H1 (cell line): ENCODE data around the gene TPPP.

ENCODE experiments used
- ASH2L ChIP-seq: fragments of 200-600, 300-600 bp; sonication (generic); IDR thresholded peaks from one replicate; pipeline ENCODE4 v1.7.1; 2017; ENCODE audit warnings: low read length
- BACH1 ChIP-seq: IDR thresholded peaks from 2 replicates; pipeline ENCODE4 v1.6.1; 2012; ENCODE audit warnings: low read length, improper control_type of control experiment
- BCL11A ChIP-seq, 2 experiments: IDR thresholded peaks; one replicate each; pipeline ENCODE4 v1.6.1; 2011; ENCODE audit warnings: low read depth in 2 of 2, low read length in 2 of 2, mild to moderate bottlenecking in 2 of 2
- CEBPB ChIP-seq: IDR thresholded peaks from 2 replicates; pipeline ENCODE4 v1.6.1; 2012; ENCODE audit warnings: low read depth, low read length
- CHD2 ChIP-seq: IDR thresholded peaks from 2 replicates; pipeline ENCODE4 v1.6.1; 2012; ENCODE audit warnings: low read length, improper control_type of control experiment
- CHD7 ChIP-seq: fragments of 300-600 bp; sonication (generic); IDR thresholded peaks from 2 replicates; pipeline ENCODE4 v1.7.1; 2012; ENCODE audit warnings: low read length, moderate library complexity, mild to moderate bottlenecking, inconsistent platforms; ENCODE audit not compliant: insufficient replicate concordance
- CTCF ChIP-seq, 3 experiments: IDR thresholded peaks; 1 replicate in 2 of 3; 2 replicates in 1 of 3; pipeline versions ENCODE4 v1.5.1 to v1.6.1; 2011; ENCODE audit warnings: low read length in 3 of 3, mild to moderate bottlenecking in 3 of 3, inconsistent platforms in 2 of 3, low read depth in 1 of 3, moderate library complexity in 1 of 3; ENCODE audit not compliant: insufficient read depth in 1 of 3; ENCODE audit errors: control extremely low read depth in 1 of 3
- JUN ChIP-seq: IDR thresholded peaks from 2 replicates; pipeline ENCODE4 v1.6.1; 2011; ENCODE audit warnings: low read depth, mild to moderate bottlenecking, improper control_type of control experiment, low read length
- POLR2A ChIP-seq, 2 experiments: IDR thresholded peaks; 1 replicate in 1 of 2; 2 replicates in 1 of 2; pipeline ENCODE4 v1.6.1; 2011; ENCODE audit warnings: low read depth in 2 of 2, low read length in 2 of 2, mild to moderate bottlenecking in 2 of 2; ENCODE audit errors: control extremely low read depth in 1 of 2
- POLR2AphosphoS5 ChIP-seq: IDR thresholded peaks from 2 replicates; pipeline ENCODE4 v1.6.1; 2011; ENCODE audit warnings: low read depth, low read length
- POU5F1 ChIP-seq: IDR thresholded peaks from 2 replicates; pipeline ENCODE4 v1.6.1; 2011; ENCODE audit warnings: low read depth, mild to moderate bottlenecking, low read length, moderate library complexity
- RAD21 ChIP-seq, 2 experiments: IDR thresholded peaks in 1 of 2; conservative IDR thresholded peaks in 1 of 2; 2 replicates each; pipeline ENCODE4 v1.6.1; 2011; ENCODE audit warnings: low read depth in 2 of 2, low read length in 2 of 2, improper control_type of control experiment in 1 of 2, inconsistent platforms in 1 of 2, mild to moderate bottlenecking in 1 of 2, moderate library complexity in 1 of 2
- RXRA ChIP-seq: IDR thresholded peaks from 2 replicates; pipeline ENCODE4 v1.6.1; 2011; ENCODE audit warnings: low read depth, mild to moderate bottlenecking, low read length, moderate library complexity; ENCODE audit not compliant: insufficient read depth
- SP4 ChIP-seq: IDR thresholded peaks from 2 replicates; pipeline ENCODE4 v1.6.1; 2012; ENCODE audit warnings: low read length, inconsistent platforms

- no peak for TF ChIP-seq CEBPB
- TF ChIP-seq CTCF (IDR thresholded peaks at IDR 0.05; ENCODE audit: control extremely low read depth in 1 of 3, insufficient read depth in 1 of 3, low read depth in 1 of 3, low read length in 3 of 3), result no peak
- TF ChIP-seq POLR2AphosphoS5, result no peak
- TF ChIP-seq CHD2, result no peak
- TF ChIP-seq POU5F1, result no peak
- TF ChIP-seq JUN, result no peak
- no peak for TF ChIP-seq CHD7
- no peak for TF ChIP-seq BACH1
- TF ChIP-seq ASH2L, result no peak
- TF ChIP-seq RAD21 (IDR thresholded peaks at IDR 0.05 in 1 of 2, conservative IDR thresholded peaks at IDR 0.05 in 1 of 2; ENCODE audit: low read depth in 2 of 2, low read length in 2 of 2), result no peak
- TF ChIP-seq POLR2A (IDR thresholded peaks at IDR 0.05; ENCODE audit: control extremely low read depth in 1 of 2, low read depth in 2 of 2, low read length in 2 of 2), result no peak
- no peak for TF ChIP-seq SP4
- no peak for TF ChIP-seq RXRA
- no peak for TF ChIP-seq BCL11A (IDR thresholded peaks at IDR 0.05; ENCODE audit: low read depth in 2 of 2, low read length in 2 of 2)
Measured at GRCh38 chr5:644509-644908, 48.6 kb downstream of the TPPP start.
